Occipital lobe (tissue), 2 donors: ENCODE measurements around the gene CDK14. TPM values are rescaled to one million over a fixed set of nuclear protein-coding genes. Genes with fewer than 3 reads are reported as not detected.

Experiments
- DNase-seq: peaks from one replicate; lab custom pipeline; 2025; lab: John Stamatoyannopoulos, UW
- total RNA-seq: library from RNA; depleted of rRNA; stranded (reverse); fragments of >200 nt; gene quantifications from one replicate; pipeline ENCODE4 v1.2.3, GENCODE V29; 2014

The CDK14 gene
- total RNA-seq, 1 donor from 2014 or later, result 123 TPM

DNA sequence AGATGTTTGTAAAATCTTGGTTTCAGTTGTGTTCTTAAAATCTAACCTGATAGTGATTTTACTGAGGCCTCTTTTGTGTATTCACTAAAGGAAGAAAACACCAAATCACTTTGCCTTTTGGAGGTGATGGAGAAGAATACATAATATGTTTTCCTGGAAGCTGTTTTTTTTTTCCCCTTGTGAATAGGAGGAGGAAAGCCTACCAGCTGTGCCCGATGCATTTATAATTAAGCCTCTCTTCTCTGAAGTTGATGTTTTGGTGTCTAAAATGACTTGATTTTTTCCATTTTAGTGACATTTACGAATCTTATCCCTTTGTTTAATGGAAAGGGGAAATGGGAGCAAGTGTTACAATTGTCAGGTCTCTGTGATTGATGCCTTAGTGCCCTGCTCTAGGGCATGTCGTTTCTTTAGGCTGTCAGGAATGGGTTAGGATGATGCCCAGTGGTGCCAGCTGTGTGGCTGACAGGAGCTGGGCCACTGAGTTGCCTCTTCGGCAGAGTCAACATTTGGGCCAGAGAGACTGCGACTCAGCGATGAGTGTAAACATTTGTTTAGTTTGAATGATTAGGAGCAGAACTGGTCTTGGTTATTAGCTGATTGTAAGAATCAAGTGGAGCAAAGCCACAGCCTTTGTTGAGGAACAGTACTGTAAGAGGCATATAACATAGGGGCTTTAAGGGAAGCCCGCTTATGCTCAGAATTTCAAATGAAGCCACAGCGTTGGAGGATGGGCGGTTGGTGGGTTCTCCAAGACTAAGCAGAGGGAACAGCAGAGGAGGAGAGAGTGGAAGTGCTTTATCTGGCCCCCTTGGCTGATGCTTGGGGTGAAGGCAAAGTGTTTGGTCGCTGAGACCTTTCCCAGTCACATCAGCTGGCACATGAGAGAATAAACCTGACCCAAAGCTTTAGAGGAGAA lies 81.6 kb downstream of the CDK14 start:
- no peak for DNase-seq

DNA sequence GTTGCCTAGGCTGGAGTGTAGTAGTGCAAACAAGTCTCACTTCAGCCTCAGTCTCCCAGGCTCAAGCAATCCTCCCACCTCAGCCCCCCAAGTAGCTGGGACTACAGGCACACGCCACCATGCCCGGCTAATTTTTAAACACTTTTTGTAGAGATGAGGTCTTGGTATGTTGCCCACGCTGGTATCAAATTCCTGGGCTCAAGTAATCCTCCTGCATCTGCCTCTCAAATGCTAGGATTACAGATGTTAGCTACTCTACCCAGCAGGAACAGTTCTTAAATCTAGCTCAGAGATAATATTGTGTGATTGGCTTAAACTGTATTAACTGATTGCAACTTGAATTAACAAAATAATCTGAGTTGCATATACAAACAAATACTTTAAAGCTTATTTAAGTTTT lies 82.9 kb downstream of the CDK14 start:
- DNase-seq, result no peak

DNA sequence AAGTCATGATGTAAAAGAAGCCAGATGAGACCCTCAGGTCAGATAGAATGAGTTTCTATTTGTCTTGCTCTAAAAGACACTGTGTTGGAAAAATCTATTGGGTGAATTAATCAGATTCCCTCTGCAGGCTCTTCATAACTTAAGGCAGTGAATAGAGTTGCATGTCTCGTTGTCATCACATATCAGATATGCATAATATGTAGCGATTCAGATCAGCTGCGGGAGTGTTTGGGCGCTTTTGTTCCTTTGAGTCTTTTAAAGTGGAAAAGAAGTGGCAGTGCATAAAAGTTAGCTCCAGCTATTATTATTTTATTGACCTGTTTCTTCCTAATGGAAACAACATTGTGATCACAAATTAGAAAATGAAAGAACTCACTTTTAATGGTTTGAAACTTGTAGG lies 84.4 kb downstream of the CDK14 start:
- DNase-seq, result no peak

DNA sequence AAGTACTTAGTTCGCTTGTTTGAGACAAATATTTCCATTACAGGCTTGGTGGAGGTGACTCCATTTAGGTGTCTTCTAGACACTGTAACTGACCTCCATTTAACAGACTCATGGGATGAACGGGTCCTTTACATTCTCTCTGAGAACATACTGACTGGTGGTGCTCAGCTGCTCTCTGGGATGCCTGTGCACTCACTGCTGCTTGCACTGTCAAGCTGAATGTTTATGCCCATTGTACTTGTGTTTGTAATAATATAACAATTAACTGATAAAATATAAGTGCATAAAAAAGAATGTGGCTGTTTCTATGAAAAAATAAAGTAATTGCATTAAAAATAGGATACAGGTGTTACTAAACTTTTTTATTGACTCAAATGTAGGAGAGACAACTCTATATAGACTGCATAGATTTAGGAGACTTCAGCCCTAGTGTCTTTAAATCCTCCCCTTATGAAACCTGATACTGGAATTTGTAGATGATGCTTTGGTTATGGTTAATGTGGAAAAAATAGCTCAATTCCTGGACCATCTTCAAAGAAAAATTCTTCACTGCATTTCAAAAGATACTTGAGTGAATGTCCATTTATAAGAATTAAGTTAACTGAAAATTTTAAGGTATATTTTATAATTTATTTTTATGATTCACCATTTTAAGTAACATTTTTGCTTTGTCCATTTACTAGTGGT lies 85.4 kb downstream of the CDK14 start:
- DNase-seq, result no peak

DNA sequence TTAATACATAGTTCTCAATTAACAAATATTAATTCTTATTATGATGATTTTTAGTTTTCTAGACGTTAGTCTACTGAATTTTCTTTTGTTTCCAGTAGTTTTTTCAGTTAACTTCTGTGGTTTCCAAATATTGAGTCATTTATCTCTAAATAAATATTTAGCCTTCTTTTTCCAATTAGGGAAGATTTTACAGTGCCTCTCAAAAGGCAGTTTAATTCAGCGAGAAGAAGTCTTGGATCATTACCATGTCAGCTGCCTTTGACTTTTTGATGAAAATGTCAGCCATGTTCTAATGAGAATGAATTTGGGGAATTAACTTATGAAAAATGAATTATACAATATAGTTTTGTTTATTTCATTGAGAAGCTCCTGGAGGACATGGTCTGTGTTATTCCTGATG lies 90.0 kb downstream of the CDK14 start:
- no peak for DNase-seq

DNA sequence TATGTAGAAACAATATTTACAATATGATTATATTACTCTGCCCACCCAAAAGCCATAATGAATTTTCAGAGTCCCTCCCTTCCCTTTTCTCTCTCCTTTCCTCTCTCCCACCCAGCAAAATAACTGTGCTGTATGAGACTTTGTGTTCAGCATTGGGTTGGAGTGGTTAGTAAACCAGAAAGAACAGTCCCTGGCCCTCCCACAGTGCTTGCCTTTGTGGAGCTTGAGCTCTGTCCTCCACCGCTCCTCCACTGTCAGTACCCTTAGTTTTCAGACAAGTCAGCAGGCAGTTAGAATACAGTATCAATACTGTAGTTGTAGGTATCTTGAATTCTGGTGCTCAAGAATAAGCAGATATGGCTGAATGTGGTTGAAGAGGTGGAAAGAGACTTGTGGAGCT lies 92.7 kb downstream of the CDK14 start:
- no peak for DNase-seq

DNA sequence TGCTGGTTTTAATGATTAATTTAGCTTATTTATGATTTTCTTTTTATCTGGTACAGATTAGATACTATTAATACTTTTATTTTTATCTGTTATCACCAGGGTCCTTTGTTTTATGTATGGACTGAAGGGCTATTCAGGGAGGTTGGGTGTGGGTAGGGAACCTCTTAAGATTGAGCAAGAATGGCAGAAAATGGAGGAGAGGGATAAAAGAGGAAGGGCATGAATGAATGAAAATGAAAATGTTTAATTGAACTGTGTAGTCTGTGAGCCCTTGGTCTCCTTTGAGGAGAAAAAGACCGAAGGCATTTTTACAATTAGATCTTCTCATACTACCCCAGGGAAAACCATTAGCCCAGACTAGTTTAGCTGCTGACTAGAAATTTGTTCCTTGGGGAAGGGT lies 93.1 kb downstream of the CDK14 start:
- no peak for DNase-seq

DNA sequence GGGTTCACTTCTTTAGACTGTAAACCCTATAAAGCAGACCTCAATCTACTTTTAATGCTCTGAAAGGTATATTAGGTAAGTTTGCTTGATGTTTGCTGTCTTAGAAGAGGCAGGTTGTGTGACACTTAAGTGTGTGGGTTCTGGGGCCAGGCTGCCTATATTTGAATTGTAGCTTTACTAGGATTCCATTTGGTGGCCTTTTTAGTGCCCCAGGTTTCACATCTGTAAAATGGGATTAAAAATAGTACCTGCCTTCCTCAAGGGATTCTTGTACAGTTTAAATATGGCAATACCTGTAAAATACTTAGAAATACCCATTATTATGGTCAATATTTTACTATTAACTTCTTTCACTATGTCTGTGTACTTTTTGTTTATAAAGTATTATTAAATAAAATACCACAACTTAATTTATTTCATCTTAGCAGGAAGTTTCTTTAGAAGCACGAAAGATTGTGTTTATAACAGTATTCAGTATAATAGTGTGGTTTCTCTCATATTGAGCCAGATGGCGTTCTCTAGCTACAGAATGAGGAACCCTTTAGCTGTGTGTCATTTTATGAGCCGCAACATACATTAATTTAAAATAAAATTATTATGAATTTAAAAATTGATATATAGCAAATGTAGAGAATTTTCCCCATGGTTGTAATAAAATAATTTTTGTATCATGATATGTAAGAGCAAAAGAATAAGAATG lies 94.2 kb downstream of the CDK14 start:
- DNase-seq, result no peak

DNA sequence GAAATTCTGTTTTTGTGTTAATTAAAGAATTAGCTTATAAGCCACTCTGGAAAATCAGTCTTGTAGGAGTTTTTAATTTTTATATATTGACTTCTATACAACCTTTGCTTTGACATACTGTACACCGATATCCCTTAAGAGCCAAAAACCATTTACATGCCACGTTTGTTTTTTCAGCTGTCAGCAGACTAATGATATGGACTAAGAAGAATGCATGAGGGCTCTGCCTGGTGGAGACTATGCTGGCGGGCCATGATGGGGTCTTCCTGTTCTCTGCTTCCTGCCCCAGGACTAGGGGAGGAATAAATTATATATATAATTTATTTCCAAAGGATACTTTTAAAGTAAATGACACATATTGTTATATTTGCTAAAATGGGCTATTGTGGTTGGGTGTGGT lies 96.3 kb downstream of the CDK14 start:
- DNase-seq, result no peak

DNA sequence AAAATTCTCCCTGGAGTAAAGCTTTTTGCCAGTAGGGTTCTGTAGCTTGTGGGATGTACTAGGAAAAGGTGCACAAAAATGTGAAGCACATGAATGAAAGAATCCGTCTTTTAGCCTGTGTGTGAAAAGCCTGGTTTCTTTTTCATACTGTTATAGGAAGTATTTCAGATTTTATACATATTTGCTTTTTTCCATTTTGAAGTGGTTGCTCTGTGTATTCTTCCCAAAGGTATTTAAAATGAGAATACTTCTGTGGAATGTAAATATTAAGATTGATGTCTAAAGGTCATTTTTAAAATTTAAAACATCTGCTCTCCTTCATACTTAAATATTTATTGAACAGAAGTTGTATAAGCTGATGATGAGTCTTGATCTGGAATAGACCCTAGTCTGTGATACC lies 96.8 kb downstream of the CDK14 start:
- DNase-seq, result no peak

DNA sequence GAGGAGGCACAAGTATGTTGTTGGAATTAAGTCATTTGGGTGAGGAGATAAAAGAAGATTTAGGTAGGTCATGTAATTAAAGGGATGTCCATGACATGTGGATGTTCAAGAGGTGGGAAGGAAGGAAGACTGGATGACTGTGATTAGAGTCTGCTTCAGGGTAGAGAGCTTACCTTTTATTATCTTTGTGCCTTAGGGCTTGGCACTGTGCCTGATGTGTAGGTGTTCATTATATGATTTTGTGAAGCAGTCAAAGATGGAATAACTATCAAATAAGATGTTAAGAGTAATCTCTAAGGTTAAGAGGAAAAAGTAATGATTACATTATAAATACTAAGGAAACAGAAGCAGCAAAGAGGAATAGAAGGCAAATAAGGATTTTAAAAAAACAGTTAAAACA lies 97.8 kb downstream of the CDK14 start:
- no peak for DNase-seq

DNA sequence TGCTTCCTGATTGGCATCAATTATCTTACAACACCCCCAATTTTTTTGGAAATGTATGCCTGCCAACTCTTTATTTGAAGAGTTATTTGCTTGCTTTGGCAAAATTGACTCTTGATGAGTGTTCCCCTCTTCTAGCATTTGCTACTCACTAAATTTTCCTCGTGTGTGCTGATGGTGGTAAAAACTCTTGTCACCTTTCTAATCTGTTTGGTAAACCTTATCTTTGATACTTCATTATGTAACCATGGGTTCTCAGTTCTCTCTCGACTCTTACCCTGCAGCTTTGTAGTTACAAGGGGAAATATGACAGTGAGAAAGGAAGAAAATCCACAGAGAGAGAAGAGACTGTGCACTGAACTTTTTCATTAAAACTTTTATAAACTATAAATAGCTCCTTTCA lies 102.5 kb downstream of the CDK14 start:
- no peak for DNase-seq

DNA sequence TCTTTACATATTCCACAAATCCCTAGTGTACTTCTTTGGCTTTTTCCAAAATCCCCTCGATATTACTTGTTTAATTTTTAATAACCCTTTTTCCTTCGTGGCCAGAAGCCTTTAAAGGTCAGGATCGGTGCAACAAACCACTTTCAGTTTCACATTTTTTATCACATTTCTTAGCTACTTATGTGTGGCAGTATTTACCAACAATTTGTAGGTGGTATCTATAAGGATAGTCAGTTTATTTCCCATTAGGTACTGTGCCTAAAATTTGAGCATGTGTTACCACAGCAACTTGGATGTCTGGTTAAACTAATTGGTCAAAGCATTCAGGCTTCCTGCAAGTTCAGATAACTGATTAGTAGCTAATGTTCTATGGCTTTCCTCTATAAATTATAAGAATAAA lies 104.9 kb downstream of the CDK14 start:
- no peak for DNase-seq

DNA sequence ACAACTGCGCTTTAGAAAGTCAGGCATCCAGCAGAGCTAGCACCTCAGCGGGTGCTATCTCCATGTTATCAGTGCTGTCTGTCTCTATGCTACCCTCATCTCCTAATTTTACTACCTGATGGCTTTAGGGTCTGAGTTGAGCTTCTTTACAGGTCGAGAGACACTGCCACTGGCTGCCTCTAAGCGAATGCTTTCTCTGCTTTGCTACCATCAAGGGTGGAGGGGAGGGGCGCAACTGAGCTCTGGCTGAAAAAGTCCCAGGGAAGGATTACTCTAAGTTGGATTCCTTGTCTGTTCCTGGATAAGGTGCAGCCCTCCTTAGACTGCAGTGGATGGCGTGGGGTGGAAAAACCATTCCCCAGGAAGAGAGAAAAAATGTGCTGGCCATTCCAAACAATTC lies 105.7 kb downstream of the CDK14 start:
- DNase-seq, result no peak

DNA sequence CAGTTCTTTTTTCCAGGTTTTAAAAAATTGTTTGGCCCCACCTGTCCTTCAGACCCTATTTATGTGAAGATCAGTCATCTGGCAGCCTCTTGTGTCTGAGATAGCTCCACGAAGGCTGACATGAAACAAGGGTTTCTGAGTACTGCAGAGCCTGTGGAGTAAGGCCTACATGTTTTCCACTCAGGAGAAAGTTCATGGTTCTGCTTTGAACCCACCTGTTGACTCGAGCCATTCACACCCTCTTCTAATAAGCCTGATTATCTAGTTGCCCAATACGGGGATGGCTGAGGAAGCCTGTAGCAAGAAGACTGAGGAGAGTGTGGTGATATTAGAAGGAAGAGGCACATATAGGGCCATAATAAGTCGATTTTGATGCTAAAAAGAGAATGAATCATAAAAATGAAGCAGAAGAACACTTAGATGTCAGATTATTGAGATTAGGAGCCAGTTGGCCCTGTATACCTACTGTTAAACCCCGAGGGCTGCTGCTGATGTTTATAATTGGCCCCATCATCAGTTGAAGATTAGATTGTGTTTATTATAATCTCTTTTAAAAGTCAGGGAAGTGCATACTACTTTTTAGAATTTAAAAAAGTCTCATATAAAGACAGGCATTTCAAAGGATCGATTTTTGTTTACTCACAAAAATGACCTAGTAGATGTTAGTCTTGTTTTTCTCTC lies 109.4 kb downstream of the CDK14 start:
- DNase-seq, result no peak

DNA sequence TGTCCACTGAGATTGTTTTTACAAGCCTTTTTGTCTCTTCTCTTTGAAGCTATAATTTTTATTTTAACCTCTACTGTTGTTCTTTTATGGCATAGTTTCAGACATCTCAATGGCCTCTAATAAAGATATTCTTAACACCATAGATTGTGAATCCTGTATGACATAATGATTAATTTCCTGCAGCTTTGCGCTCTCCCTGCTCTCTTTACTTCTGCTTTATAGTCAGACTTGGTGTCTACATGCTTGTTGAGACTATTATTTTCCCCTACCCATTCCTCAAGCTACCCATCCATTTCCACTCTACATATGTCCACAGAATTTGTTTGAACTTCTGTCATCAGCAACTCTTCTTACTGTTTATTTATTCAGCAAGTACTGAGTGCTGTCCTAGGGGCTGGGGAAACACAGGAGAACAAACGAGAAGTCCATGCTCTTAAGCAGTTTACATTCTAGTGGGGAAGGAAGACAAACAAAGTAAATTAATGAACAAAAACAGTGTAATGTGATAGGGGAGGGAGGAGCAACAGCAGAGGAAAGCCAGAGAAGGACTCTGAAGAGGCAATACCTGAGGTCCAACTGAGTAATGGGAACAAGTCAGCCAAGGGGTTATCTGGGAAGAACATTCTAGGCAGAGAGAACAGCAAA lies 110.1 kb downstream of the CDK14 start:
- no peak for DNase-seq

DNA sequence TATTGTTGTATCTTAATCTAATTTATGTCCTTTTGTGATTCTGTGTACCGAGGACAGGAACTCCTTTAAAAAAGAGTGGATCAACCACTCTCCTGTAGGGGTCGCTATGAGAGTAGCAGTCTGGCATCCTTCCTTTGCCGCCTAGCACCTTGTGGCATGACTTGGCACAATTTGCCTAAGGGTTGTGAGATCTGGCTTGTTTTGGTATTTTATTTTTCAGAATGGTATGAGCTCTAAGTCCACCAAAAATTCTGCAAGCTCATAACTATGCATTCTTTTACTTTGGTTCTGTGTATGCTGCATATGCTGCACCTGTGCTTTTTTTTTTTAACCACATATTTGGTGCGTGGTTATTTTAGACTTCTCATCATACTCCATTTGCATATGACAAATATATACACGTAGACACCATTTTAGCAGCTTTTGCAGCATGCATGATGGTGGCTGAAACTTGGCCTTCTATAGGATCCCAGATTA lies 112.8 kb downstream of the CDK14 start:
- DNase-seq, result peak; percentile 6

DNA sequence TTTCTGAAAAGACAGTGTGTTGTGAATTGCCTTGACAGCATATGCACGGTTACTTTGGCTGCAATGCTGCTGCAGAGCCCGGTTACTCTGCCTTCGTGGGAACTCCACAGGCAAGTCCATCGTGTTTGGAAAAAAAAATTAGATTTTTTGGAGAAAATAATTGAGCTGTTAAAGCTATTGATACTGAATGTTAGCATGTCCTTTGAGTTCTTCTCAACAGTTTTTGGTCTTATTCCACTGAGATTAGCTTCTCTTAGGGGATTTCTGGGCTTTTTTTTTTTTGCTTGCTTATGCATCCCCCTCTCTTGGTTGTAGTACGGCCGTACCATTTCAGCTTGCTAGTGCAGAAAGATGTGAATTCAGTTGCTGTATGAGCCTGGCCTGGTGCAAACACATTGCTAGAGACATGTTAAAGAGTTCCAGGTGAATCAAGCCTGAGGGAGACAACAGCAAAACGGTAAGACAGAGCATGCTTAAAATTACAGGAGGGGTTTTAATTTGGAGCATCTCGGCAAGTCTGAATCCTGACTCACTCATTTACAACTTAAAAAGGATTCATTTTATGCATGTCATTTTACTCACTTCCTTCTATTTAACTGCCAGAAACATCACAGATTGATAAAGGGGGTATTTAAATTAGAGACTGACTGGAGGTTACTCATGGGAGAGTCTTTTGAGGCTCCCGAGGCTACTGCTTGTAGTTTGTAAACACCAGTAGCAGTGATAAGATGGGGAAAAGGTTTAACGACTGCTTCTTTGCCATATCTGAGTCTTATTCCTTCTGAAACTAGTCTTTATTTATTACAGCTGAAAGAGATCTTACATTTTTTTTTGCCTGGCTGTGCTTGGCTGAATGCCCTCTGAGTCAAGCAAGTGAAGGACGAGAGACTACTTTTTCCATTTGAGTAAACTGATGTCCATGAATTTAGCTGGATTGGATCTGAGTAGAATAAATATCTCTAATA lies 113.7 kb downstream of the CDK14 start:
- peak; percentile 22 for DNase-seq

DNA sequence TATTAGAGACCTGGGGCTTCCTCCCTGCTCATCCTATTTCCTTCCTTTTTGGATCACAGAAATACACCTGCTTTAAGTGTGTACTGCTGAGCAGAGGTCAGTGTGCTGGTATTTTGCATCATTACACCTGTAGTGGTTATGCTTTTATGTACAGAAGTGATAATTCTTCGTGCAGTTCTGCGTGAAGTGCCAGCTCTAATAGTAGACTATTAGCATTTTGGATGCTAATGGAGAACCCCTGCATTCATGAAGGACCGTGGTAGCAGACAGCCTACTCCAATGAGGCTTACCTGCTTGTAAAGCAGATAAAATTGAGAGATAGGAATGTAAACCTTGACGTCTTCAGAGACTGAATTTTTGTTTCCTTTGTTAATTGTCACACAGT lies 114.3 kb downstream of the CDK14 start:
- DNase-seq, result no peak

DNA sequence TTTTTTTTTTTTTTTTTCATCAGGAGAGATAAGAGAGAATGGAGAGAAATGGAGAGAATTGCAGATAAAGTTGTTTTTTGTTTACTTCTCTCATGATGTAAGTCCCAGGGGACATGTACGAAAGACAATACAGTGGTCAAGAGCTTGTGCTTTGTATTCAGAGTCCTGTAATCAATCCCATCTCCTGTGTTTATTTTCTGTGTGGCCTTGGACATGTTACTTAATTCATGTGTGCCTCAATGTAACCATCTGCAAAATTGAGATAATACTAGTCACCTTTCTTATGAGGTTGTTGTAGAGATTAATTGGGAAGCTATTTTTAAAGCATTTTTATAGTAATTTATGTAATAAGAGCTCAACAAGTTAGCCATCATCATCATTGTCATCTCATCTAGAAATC lies 117.5 kb downstream of the CDK14 start:
- DNase-seq, result no peak
